Medulla oblongata (tissue), 1 donor: ENCODE measurements around the gene CHMP4A.

Source experiments
- DNase-seq: peaks from one replicate; pipeline ENCODE4 v3.0.0-alpha.2; 2015; ENCODE audit errors: extremely low spot score

Gene CHMP4A

GRCh38 chr14:24196071-24197055, 16.9 kb downstream of the CHMP4A start:
- no peak for DNase-seq

GRCh38 chr14:24195186-24196070, 17.9 kb downstream of the CHMP4A start, which contains the start of gene TM9SF1:
Gene TM9SF1, minus strand, starts transcription at chr14:24195441. Its CDS starts 422 bp downstream, at chr14:24195019.
- DNase-seq, result peak; percentile 88

- no peak for DNase-seq
These were observed 18.5 kb downstream of the CHMP4A start for GRCh38 chr14:24194873-24195185.

DNA sequence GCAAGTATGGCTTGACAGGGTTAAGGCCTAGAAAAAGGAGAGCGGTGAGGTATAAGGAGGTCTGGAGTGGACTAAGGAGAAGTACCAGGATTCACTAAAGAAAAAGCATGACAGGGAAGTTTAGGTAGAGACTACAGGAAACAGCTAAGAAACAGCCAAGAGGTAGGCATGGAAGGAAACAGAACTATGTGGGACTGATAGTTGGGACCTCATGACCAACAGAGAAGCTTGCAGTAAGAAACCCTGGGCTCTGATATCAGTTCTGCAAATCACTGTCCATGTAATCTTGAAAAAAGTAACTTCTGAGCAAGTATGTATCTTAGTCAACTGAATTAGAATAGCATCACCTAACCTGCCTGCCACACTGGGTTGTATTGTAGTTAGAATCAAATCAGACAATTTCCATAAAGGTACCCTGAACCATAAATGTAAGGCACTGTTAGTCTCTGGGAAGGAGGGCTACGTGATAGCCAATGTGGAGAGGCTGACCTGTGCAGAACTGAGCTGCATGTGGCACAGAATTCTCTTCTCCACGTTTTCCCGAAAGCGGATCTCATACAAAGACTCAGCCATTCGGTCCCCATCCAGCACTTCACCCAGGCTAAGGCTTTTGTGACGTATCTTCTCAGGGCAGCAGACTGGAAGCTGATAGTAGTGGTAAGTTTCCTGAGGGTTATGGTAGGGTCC, 19.0 kb downstream of the CHMP4A start:
- DNase-seq, result no peak

DNA sequence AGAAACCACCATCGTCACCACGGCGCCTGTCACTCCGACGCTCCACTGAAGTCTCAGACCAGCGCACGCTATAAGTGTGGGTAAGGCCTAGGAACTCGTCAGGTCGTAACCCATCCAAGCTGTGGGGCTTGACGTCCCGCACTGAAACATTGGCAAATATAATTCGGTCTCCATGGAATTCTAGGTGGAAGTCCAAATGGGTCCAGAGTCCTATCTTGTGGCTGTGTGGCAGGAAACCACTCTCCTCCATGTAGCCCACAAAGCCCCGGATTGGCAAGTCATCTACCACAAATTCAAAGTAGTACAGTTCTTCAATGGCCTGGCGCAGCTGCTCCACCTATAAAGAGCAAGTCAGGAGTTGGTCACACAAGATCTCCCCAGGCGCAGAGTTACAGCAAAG, 20.4 kb downstream of the CHMP4A start:
- no peak for DNase-seq

DNA sequence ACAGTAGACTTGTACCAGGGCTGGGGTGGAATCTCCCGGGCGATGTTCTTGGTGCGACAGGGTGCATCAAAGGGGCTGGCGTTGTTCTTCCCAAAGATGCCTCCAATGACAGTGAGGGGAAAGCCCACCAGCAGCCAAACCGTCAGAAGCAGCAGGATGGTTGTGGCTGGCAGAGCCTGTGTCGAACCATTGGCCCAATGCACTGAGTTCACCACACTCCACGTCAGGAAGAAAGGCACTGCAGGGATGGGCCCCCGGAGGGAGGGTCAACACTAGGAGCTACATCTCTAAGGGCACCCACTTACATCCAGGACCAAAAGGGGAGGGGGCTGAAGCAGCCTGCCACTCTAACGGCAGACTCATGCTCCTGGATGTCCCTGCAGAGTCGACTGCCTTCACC, 22.9 kb downstream of the CHMP4A start:
- no peak for DNase-seq

- DNase-seq, result no peak
These were observed 23.8 kb downstream of the CHMP4A start for GRCh38 chr14:24189460-24189859.

DNA sequence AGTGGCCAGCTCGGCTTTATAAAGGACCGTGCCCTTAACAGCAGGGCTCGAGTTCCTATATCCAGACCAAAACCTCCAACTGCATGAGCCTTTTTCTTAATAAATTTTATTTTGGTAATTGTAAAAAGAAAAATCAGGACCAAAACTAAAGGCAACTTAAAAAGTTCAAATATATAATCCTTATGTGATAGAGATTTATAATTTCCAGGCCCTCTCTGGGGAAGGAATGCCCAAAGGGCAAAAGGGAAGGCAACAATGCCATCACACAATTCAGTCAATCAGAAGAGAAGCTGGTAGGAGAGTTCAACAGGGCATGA, 24.3 kb downstream of the CHMP4A start:
- no peak for DNase-seq

DNA sequence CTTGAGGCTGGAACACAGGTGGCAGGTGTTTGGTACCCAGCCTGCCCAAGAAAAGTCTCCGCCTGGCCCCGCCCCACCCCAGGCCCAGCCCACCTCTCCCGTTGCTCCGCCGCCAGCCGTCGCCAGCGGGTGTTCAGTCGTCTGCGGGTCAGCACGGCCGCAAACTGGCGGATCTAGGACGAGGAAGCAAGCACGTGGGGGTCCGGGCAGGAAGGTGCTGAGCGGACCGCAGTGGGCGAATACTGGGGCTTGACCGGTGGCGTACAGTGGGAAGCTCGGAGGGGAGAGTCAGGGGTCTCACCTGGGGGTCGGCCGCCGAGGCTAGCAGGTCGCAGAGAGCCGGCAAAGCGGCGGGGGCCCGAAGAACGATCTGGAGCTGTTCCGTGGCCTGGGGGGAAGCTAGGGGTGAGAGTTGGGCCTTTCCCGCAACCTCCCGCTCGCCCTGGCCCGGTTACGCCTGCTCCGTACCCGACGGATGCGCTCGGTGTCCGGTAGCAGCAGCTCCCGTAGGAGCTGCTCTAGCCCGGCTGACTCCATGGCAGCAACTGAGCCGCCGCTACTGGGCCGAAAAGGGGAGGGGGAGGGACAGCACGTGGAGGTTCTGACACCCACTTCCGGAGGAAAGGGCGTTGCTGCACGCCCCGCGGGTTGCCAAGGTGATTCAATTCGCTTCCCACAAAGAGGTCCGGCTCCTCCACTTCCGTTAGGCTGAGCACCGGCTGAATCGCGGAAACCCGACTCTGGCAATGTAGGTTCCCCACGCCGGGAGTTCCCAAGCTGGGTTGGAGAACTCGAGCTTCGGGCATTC, 24.8 kb downstream of the CHMP4A start, which contains the start of gene IPO4:
Gene IPO4, minus strand, starts transcription at position 566 of the 808 bp plus-strand sequence. Its CDS starts 29 bp downstream, at position 537.
- peak; percentile 96 for DNase-seq

DNA sequence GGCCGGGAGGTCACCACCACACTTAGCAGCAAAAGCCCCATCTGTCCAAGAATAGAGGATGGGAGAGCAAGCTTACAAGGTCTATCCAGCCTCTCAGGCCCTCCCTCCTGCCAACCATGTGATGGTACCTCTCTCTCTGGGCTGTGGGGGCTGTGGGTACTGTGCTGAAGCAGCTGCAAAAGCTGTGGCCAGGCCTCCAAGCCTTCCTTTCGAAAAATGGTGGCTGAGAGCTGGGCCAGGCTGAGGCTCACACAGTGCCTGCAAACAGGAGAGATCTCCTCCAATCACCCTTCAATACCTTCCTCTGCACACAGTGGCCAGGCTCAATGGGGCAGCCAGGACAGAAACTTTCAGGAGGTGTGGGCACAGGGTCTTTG, 25.8 kb downstream of the CHMP4A start:
- DNase-seq, result no peak

DNA sequence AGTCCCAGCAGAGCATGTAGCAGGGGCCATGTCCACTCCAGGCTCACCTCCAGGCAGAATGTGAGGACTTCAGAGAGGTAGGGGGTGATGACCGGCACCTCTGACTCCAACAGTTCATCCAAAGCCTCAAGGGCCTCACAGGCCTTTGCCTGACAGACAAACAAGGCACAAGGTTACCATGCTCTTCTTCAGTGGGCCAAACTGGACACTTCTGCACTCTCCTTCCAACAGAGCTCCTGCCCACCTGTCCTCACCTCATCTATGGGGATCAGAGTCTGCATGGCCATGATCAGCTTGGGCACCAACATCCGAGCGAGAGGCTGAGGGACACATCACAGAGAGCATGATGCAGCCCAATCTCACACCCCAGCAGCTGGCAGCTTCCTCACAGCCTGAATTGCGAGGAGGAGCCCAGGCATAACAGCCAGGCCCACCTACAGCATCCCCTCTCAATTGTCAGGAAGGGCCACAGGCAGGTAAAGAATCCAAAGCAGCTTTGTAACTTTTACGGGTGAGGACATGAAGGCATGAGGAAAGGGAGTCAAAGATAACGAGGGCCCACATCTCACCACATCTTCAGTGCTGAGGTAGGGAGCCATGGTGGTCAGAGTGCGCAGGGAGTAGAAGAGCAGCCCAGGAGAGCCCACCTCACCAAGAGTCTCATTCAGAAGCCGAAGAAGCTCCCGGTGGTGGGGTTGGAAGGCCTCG, 26.3 kb downstream of the CHMP4A start:
- no peak for DNase-seq

GRCh38 chr14:24185741-24186140, 27.5 kb downstream of the CHMP4A start:
- DNase-seq, result no peak

- DNase-seq, result no peak
These were observed 28.3 kb downstream of the CHMP4A start for GRCh38 chr14:24185026-24185425.

- no peak for DNase-seq
These were observed 29.0 kb downstream of the CHMP4A start for GRCh38 chr14:24184104-24184970.

DNA sequence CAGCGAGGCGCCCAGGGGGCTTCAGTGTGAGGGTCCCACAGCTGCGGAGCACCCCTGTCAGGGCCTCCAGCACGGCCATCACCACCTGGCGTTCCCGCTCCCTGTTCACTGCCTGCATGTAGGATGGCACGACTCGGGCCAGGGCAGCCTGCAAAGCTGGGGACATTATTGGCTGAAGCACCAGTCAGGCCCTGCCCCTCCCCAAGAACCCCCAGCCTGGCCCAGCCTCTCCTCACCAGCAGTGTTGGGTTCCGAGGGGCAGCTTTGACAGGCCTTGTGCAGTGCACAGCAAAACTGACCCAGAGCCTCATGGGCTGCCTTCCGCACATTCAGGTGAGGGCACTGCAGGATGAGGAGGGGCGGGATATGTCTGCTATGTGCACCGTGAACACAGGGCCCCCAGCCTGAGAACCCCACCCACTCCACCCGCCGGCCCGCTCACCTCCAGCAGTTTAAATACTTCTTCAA, 30.2 kb downstream of the CHMP4A start:
- DNase-seq, result no peak

DNA sequence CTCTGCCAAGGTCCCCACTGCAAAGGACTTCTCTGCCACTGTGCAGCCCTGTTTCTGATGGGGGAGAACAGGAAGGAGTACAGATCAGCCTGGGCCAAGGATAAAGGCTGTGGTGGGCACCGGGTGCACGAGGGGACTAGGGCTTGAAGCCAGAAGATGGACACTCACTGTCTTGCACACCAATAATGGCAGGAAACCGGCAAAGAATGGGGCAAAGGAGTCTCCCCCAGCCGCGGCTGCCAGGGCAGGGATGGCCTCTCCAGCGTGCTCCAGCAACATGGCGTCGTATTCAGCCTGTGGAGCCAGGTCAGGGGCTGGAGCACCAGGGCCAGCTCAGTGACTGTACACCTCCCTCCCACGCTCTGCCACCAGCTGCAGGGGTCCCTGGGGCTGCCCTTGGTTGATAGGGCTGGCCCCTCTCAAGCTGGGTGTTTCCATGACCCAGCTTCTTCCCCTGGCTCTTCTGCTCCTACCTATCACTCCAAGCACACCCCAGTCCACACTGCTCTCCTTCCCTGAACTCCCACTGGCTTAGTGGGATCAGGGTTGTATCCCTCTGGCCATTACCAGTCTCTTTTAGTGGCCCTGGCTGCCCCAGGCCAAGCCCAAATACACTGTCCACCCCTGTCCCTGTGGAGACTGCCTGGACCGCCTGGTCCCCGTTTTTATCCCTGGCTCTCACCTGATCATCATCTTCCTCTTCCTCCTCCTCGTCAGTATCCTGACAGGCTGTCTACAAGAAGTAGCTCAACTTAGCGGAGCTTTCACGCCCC, 31.0 kb downstream of the CHMP4A start:
- DNase-seq, result no peak

GRCh38 chr14:24181371-24182077, 31.8 kb downstream of the CHMP4A start:
- DNase-seq, result no peak
